GM19467 (cell line): Measurements from ENCODE around the gene SREK1.

ENCODE experiments used
- ATAC-seq: cut with Tn5 transposase; IDR thresholded peaks from one replicate; pipeline ENCODE4 v1.9.1; 2021; ENCODE audit warnings: mild to moderate bottlenecking, moderate library complexity; ENCODE audit not compliant: unreplicated experiment

SREK1 gene

DNA sequence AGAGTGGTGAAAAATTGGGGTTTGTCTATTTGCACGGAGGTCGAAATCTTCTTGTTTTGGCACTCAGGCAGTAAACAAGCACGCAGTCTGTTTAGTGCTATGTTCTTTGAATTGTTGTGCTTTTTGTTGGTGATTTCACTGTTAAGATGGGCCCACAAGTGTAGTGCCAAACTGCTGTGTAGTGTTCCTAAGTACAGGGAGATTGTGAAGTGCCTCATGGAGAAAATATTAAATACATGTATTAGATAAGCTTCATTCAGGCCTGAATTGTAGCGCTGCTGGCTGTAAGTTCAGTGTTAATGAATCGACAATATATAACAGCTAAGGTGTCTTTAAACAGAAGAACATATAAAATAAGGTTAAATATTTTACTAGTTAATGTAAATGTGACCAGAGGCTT is 17.3 kb downstream of the SREK1 start:
- no peak for ATAC-seq

DNA sequence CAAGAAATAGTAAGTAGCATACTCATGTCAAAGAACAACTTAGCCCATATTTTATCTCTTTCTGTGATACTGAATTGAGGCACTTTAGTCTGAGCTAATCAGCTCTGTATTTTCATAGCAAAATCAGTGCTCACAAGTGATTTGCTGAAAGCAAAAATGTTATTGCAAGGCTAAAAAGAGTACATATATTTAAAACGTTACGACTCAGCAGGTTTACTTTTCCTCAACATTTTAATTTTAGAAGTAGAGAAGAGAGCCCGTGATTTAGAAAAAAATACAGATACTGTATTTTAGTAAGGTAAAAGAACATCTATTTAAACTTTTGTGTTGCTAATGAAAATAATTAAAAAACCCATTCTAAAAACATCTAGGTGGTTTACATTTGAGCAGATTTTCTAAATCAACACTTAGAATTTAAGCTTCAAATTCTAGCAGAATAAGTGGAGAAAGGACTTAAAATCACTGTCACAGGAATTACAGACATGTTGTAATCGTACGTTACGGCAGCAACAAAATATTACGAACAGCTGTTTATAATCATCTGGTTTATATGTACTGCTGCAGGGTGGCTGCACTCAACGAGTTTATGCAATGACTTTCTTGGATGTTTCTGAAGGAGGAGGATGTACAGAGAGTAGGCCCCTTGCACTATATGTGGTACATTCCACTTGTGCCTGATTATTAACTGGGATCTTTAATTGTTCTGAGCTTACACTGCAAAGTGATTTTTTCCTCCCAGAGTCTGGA is 20.1 kb downstream of the SREK1 start:
- ATAC-seq: no peak

DNA sequence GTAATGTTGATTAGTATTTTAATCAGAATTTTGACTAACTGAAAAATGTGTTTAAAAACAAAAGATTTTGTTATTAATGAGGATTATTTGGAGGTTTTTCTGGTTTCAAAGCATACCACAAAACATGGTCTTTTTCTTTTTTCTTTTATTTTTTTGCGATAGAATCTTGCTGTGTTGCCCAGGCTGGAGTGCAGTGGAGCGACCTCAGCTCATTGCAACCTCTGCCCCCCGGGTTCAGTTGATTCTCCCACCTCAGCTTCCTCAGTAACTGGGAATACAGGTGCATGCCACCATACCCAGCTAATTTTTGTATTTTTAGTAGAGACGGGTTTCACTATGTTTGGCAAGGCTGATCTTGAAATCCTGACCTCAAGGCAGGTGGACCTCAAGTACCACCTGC is 24.1 kb downstream of the SREK1 start:
- ATAC-seq: no peak

DNA sequence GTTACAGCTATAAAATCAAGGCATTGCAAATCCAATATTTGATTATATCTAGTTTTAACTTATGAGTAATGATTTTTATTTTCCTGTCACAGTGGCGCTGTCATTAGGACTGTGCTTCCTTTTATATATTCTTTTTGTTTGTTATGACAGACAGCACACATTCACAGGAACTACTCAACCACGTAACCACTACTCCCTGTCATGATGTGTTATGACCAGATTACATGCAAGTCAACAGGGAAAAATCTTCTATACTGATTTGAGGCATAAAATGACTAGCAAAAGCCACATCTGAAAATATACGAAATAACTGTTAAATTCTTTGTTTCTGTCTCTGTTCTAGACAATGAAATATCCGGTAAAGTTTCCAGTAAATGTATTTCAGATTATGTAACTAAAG is 25.4 kb downstream of the SREK1 start:
- no peak for ATAC-seq

DNA sequence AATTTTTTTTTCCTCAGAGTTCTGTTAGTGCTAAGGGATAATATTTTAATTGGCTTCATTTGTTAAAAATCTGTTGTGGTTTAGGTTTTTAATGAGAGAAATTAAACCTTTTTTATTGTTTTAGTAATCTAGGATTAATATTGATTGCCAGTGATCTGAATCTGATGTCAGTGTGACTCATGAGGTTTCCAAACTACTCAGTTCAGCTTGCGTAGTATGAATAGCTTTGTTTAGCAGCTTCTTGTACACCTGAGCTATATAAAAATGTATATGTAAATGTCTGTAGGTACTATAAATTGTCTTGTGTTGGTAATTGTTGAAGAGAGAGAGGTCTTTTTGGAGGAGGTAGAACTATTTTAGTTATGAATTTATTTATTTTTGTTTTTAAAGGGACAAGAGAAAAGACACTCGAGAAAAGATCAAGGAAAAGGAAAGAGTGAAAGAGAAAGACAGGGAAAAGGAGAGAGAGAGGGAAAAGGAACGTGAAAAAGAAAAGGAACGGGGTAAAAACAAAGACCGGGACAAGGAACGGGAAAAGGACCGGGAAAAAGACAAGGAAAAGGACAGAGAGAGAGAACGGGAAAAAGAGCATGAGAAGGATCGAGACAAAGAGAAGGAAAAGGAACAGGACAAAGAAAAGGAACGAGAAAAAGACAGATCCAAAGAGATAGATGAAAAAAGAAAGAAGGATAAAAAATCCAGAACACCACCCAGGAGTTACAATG is 26.3 kb downstream of the SREK1 start:
- ATAC-seq: no peak

DNA sequence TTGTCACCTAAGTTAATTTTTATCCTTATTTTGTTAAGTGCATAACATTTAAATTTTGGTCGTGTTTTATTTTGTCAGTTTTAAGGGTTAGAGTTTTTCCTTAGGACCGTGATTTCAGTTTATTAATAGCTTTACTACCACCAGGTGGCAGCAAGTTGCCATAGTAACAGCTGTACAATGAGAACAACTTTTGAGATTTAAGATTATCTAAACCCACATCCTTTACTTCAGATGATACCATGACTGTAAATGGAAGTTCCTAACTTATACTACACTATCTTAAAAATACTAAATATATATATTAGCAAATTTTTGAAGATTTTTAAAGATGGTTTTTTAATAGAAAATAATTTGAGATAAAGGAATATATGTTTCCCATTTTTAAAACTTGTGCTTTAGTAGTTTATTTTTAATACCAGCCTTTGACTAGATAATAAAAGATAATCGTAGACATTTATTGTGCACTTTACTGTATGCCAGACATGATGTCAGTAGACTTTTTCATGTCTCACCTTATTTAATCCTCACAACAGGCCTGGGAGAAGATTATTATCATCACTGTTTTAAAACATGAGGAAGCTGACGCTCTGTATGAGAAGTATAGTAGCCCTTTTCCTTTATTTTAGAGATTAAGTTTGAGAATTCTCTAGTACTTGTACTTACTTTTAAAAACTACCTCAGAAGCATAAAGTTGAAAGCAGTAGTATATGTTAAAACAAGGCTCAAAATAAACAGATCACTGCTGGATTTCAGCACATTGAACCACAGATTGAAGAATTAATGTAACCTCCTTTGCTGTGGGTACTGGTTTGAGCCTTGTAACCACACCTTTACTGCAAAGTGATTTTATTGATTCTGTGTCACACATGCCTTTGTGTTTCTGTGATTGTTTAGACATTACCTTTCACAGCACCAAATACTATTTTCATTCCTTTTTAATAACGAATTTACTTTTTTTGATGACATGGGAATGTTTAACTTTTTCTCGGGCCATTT is 27.5 kb downstream of the SREK1 start:
- peak; percentile 79 for ATAC-seq

DNA sequence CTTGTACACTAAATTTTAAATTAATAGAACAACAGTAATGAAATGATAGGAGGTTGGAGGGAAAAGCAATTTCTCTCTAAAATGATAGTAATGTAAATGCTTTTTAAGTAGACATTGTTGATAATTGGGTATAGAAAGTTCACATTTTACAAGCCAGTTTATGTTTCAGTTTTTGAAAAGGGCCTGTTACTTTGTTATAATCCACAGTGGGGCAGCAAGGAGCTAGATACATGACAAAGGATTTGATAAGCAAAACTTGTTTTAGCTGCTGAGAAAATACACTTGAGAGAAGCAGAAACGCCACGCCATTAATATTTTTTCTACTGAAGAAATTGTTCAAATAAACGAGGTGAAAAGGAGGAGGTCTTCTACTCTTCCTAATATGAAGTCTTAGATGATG is 30.2 kb downstream of the SREK1 start:
- no peak for ATAC-seq

DNA sequence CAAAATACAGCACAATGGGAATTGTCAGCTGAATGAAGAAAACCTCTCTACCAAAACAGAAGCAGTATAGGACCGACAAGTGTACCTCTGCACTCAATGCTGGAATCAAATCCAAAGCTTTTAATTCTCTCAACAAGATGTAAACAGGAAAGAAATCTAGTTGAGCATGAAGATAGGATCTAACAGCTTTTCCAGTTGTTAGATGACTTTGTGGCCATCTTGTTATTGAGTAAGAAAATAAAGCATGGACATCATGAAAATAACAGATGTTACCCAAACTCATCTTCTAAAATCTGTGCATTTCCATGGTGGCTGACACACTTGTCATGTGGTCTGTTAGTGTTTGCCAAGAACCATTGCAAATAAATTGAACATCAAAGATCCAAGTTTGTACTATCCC is 34.7 kb downstream of the SREK1 start:
- ATAC-seq: no peak

DNA sequence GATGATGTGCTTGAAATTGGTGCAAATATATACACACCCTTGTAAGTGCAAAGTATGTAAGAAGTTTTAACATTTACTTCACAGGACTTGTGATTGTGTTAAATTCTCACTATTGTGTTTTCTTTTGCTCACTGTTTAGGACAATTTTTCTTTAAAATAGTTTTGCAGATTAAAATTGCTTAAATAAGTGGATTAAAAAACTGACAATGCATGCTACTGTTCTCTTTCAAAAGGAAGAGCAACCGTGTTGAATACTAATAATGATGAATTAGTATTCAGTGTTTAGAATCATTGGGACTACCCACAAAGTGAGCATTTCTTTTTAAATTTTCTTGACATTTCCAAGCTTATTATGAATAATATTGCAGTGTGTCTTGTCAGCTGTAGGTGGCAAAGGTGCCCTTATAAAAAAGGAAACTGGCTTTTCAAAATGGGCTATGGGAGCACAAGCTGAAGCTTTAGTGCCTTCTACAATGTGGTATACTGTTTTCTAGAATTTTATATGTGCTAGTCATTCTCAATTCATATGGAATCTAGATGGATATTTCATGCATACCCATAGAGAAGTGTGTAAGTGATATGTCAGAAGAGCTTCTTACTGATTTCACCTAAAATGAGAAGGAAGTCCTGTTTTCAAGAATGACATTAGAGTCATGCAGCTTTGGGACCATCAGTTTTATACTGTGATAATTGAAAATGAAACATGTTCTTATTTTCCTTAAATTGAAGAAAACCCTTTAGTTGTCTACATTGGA is 35.4 kb downstream of the SREK1 start:
- no peak for ATAC-seq

DNA sequence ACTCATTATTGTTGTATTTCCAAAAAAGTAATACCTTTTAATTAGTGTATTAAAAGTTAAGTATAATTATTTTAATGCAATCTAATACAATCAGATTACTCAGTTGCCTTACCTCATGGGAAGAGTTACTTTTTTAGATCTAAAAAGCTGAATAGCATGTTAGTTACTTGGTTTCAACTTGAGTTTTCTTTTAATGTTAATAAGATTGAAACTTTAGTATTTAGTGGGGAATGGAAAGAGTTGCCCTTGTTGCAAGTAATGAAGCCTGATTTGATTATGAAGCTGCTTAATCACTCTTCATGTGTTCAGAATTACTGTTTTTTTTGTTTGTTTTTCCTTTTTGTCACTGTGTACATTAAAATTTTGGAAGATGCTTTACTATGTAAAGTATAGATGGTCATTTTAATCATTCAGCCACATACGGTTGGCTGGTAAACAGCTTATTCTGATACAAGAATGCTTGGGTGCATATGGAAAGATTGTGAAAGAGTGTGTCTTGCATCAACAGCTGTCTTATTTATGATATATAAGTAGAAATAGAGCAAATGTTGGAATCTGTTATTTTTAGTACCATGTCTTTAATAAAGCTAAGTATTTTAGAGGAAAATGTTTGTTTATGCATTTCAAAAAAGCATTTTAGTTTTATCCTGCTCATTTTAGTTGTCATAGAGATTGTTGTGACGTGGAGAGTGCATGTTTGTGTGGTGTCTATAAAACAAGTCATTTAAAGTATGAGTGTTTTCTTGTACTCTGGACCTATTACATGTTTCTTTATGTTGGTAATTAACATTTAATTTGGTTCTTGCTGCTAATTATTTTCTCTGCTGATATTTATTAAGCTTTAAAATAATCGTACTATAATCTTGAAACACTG is 36.4 kb downstream of the SREK1 start:
- no peak for ATAC-seq

DNA sequence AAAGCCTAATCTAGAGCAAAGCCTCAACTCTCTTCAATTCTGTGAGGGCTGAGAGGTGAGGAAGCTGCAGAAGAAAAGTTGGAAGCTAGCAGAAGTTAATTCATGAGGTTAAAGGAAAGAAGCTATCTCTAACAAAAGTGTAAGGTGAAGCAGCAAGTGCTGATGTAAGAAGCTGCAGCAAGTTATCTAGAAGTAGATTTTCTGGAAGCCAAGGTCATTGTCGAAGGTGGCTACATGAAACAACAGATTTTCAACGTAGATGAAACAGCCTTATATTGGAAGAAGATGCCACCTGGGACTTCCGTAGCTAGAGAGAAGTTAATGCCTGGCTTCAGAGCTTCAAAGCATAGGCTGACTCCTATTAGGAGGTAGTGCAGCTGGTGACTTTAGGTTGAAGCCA is 42.0 kb downstream of the SREK1 start:
- ATAC-seq: no peak

DNA sequence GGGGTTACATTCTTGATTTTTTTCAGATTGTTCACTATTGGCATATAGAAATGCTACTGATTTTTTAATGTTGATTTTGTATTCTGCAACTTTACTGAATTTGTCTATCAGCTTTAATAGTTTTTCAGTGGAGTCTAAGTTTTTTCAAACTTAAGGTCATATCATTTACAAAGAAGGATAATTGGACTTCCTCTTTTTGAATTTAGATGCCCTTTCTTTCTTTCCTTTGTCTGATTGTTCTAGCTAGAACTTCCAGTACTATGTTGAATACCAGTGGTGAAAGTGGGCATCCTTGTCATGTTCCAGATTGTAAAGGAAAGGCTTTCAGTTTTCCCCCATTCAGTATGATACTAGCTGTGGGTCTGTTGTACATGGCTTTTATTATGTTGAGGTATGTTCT is 49.3 kb downstream of the SREK1 start:
- ATAC-seq: no peak

DNA sequence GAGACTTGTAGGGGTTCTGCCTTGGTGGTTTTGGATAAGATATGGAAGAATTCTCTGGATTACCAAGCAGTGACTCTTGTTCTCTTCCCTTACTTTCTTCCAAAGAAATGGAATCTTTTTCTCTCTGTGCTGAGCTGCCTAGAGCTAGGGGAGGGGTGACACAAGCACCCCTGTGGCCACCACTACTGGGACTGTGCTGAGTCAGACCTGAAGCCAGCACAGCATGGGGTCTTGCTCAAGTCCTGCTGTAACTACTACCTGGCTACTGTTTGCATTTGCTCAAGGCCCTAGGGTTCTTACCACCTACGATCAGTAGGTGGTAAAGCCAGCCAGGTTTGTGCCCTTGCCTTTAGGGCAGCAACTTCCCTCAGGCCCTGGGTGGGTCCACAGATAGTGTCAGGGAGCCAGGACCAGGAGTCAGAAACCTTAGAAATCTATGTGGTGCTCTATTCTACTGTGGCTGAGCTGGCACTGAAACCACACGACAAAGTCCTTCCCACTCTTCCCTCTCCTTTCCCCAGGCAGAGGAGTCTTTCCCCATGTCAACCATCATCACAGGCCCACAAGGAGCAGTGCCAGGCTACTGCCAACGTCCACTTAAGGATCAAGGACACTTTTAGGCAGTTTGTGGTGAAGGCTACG is 53.8 kb downstream of the SREK1 start:
- no peak for ATAC-seq

DNA sequence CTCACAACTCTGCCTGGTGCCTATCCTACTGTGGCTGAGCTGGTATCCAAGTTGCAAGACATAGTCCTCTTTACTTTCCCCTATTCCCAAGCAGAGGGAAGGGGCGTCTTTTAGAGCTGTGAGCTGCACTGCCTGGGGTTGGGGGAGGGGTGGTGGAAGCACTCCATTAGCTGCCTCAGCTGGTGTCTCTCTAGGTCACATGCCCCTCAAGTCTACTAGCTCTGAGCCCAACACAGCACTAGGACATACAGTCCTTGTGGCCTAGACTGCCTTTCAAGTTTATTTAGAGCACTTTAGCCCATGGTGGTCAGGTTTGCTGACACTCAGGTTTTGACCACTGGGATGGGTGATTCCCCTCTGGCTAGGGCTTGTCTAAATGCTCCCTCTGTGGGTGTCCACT is 54.7 kb downstream of the SREK1 start:
- no peak for ATAC-seq

DNA sequence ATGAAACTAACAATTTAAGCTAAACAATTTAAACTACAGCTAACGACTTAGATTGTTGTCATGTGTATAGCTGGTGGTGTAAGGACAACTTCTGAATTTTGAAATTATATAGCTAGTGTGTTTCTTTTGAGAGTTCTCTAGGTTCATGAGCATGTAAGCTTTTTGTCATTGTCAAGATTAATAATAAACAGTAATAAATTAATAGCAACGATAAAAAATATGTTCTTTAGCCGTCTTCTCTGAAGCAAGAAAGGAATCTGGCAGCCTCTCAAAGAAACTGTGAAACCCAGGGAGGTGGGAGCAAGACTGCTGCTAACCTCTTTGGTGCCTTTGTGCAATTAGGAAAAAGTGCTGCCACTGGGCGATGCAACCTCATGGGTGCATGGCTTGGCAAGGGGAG is 59.4 kb downstream of the SREK1 start:
- ATAC-seq: no peak

DNA sequence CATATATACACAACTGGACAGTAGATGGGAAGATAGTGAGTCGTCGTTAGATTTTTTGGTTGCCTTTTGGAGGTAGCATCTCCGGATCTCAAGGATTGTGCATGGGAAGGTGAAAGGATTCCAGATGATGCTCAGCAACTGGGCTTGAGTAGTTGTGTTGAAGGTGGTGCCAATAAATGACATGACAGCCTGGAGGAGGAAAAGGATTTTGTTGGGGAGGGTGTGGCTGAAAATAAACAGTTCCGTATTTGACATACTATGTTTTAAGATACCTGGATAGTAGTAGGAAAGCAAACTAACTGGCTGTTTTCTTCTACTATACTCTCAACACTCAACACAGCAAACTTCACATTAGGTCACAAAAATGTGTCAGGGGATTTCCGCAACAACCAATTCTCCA is 62.4 kb downstream of the SREK1 start:
- ATAC-seq: no peak

DNA sequence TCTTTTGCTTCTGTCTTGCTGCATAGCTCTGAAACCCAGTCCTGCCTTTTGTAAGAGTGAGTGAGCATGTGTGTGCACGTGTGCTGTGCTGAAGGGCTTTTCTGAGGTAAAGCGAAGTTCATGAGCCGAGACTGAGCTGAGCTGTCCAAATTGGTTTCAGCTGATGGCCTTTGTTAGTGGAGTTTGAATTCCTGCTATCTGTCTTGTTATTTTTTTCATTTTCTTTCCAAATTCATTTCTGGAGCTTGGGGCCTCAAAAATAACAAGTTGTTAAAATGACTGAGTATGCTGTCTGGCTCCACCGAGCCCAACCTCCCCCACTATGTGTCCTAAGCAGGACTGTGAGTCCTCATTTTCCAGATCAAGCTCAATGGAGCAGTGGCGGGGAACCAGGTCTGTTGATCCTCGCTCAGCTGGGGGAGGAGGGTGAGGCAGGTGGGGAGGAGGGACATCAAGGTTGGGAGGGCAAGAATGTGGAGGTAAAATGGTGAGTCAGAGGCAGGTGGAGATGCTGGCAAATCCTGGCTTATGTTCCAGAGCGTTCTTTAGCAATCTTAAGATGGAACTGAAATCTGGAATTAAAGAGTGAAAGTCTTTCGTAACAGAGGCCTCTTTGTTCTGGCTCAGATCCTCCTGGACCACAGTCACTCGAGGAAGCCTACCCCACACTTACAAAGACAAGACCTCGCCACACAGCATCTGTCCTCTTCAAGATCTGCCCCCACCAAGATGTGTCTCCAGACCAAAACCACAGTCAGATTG is 63.9 kb downstream of the SREK1 start:
- ATAC-seq: no peak

DNA sequence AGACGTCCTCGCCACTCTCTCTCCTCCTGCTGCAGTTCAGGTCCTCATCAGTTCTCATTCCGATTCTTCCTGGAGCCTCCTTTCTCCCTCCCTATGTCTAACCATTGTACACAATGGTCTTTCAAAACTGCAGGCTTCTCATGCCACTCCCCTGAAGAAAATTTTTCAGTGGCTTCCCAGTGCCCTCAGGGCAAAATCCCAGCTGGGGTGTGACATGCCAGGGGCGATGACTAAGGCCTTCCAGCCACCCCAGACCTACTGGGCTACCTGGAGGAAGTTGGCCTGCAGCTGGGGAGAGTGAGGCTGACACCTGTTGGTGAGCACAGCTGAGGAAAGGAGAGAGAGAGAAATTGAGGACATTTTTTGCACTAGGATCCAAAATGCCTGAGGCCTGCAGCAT is 65.2 kb downstream of the SREK1 start:
- ATAC-seq: no peak

DNA sequence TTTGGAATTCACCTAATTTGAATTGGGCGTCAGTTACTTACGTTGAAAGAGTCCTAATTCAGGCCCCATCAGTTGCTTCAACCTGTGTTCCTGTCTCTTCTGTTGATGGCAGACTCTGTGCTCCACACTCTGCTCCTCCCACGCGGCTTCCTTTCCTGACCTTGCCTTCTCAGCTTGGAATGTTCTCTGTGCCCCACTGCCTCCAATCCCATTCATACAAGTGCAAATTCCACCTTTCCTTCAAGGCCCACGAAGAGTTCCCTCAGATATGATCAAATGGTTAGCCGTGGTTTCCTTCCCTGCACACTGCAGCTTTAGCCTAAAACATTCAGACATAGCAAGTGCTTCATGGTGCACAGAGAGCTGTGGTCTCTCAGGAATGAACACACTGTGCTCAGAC is 65.7 kb downstream of the SREK1 start:
- ATAC-seq: no peak
